Vagina (tissue), 2 donors: Measurements from ENCODE around the gene CYP2E1.

Experiments used
- POLR2A ChIP-seq, 2 donors: fragments of 450-650 bp; IDR thresholded peaks; one replicate each; pipeline ENCODE4 v1.6.1; 2017; ENCODE audit warnings: antibody characterized with exemption in 2 of 2, mild to moderate bottlenecking in 2 of 2, moderate library complexity in 2 of 2
- TF ChIP-seq, protein P1 (sequence below), 3 experiments: fragments of 450-650 bp in 2 of 3; fragments of 200-600 bp in 1 of 3; sonication (generic) in 1 of 3; IDR thresholded peaks; one replicate each; pipeline ENCODE4 v1.5.1; 2017 to 2019; ENCODE audit warnings: antibody characterized with exemption in 3 of 3, mild to moderate bottlenecking in 2 of 3, moderate library complexity in 2 of 3

DNA sequence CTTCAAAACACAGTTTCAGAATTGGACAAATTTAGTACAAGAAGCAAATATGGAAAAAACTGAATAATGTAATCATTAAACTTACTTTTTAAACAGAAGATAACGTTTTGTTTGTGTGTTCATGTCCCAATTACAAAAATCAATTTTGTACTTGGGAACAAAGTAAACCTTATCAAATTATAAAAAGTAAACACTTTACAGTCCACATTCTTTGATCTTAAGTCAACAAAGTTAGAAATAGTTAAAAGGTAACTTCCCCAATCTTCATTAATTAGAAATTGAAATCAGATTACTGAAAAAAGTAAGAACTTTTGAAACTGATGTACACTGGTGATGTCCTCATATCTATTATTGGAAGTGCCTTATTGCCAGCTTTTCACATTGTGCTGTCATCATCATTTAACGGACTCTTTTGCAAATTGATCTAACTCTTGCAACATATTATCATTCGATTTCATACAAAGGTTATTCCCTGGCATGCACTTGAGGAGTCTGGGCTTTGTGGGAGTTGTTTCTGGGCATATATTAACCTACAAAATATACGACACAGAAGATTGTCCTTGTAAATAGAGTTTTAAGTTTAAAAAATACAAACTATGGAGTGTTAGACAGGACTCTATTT, 15.1 kb upstream of the CYP2E1 start:
- TF ChIP-seq, protein P1, sequence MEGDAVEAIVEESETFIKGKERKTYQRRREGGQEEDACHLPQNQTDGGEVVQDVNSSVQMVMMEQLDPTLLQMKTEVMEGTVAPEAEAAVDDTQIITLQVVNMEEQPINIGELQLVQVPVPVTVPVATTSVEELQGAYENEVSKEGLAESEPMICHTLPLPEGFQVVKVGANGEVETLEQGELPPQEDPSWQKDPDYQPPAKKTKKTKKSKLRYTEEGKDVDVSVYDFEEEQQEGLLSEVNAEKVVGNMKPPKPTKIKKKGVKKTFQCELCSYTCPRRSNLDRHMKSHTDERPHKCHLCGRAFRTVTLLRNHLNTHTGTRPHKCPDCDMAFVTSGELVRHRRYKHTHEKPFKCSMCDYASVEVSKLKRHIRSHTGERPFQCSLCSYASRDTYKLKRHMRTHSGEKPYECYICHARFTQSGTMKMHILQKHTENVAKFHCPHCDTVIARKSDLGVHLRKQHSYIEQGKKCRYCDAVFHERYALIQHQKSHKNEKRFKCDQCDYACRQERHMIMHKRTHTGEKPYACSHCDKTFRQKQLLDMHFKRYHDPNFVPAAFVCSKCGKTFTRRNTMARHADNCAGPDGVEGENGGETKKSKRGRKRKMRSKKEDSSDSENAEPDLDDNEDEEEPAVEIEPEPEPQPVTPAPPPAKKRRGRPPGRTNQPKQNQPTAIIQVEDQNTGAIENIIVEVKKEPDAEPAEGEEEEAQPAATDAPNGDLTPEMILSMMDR (IDR thresholded peaks at IDR 0.05): no peak
- TF ChIP-seq POLR2A (IDR thresholded peaks at IDR 0.05): no peak
